HEK293 (cell line): ENCODE data around the gene STOML1.
"Not testable (repeated sequence)": the region's sequence is repeated elsewhere in the genome, so short reads cannot be mapped to it uniquely, and the experiment has no call there.

Experiments
- CTCF ChIA-PET: fragments of 350-600 bp; formaldehyde crosslinking; extraction: SDS; loops from one replicate; lab custom pipeline; 2021; ENCODE audit warnings: antibody characterized with exemption; lab: Yijun Ruan, JAX
- POLR2A ChIA-PET: fragments of 300-600 bp; formaldehyde crosslinking; extraction: SDS; loops from one replicate; lab custom pipeline; 2020; ENCODE audit warnings: antibody characterized with exemption, inconsistent platforms; lab: Yijun Ruan, JAX
- H3K27ac ChIP-seq: fragments of 200-500 bp; sonication (Bioruptor generic); 2 replicates; pipeline ENCODE4 v1.5.1; 2014; ENCODE audit warnings: low read depth, low read length, control low read depth, inconsistent platforms; ENCODE audit errors: extremely low read depth
- H3K36me3 ChIP-seq, 2 experiments: fragments of 200-500 bp in 1 of 2; sonication (Bioruptor generic) in 1 of 2; 1 replicate in 1 of 2; 2 replicates in 1 of 2; pipeline ENCODE4 v1.5.1; 2014 to 2017; ENCODE audit warnings: inconsistent platforms in 2 of 2, low read length in 2 of 2; ENCODE audit not compliant: control insufficient read depth in 2 of 2, insufficient read depth in 1 of 2
- H3K4me1 ChIP-seq: fragments of 200-500 bp; sonication (Bioruptor generic); 2 replicates; pipeline ENCODE4 v1.5.1; 2014; ENCODE audit warnings: mild to moderate bottlenecking, low read length, inconsistent platforms; ENCODE audit not compliant: control insufficient read depth, insufficient read depth
- H3K4me3 ChIP-seq: 2 replicates; pipeline ENCODE4 v1.5.1; 2011; ENCODE audit warnings: low read depth, mild to moderate bottlenecking, control low read depth, low read length, moderate library complexity
- H3K9me3 ChIP-seq: fragments of 200-500 bp; sonication (Bioruptor generic); 2 replicates; pipeline ENCODE4 v1.5.1; 2014; ENCODE audit warnings: low read depth, low read length, inconsistent platforms; ENCODE audit not compliant: control insufficient read depth, insufficient read depth
- CTCF ChIP-seq: fragments of 450-650 bp; formaldehyde crosslinking; IDR thresholded peaks from 2 replicates; pipeline ENCODE4 v1.5.1; 2016; ENCODE audit warnings: missing biosample characterization, missing genetic modification characterization
- GLIS1 ChIP-seq: fragments of 450-650 bp; formaldehyde crosslinking; IDR thresholded peaks from 2 replicates; pipeline ENCODE4 v1.5.1; 2016; ENCODE audit warnings: missing biosample characterization, missing genetic modification characterization
- HOXD13 ChIP-seq: sonication (generic); formaldehyde crosslinking; IDR thresholded peaks from 2 replicates; pipeline ENCODE4 v1.8.0; 2022; ENCODE audit warnings: missing genetic modification reagents, borderline replicate concordance
- INSM2 ChIP-seq: fragments of 450-650 bp; formaldehyde crosslinking; IDR thresholded peaks from 2 replicates; pipeline ENCODE4 v1.5.1; 2016; ENCODE audit warnings: missing biosample characterization, missing genetic modification characterization
- PATZ1 ChIP-seq: fragments of 450-650 bp; formaldehyde crosslinking; IDR thresholded peaks from 2 replicates; pipeline ENCODE4 v1.5.1; 2016; ENCODE audit warnings: missing biosample characterization, missing genetic modification characterization
- PRDM10 ChIP-seq: fragments of 450-650 bp; formaldehyde crosslinking; IDR thresholded peaks from 2 replicates; pipeline ENCODE4 v1.5.1; 2016; ENCODE audit warnings: missing biosample characterization, missing genetic modification characterization
- ZBTB20 ChIP-seq: fragments of 450-650 bp; formaldehyde crosslinking; IDR thresholded peaks from 2 replicates; pipeline ENCODE4 v1.5.1; 2016; ENCODE audit warnings: missing biosample characterization, missing genetic modification characterization
- ZBTB7A ChIP-seq: fragments of 450-650 bp; formaldehyde crosslinking; IDR thresholded peaks from 2 replicates; pipeline ENCODE4 v1.5.1; 2016; ENCODE audit warnings: low read depth, missing biosample characterization, missing genetic modification characterization
- ZFP37 ChIP-seq: fragments of 450-650 bp; formaldehyde crosslinking; IDR thresholded peaks from 2 replicates; pipeline ENCODE4 v1.5.1; 2016; ENCODE audit warnings: missing biosample characterization, missing genetic modification characterization
- ZFP69B ChIP-seq: fragments of 450-650 bp; formaldehyde crosslinking; IDR thresholded peaks from 2 replicates; pipeline ENCODE4 v1.5.1; 2016; ENCODE audit warnings: missing biosample characterization, missing genetic modification characterization
- ZNF223 ChIP-seq: fragments of 450-650 bp; formaldehyde crosslinking; IDR thresholded peaks from 2 replicates; pipeline ENCODE4 v1.5.1; 2016; ENCODE audit warnings: missing biosample characterization, missing genetic modification characterization
- ZNF335 ChIP-seq: fragments of 450-650 bp; formaldehyde crosslinking; conservative IDR thresholded peaks from 2 replicates; pipeline ENCODE4 v1.5.1; 2016; ENCODE audit warnings: missing biosample characterization, missing genetic modification characterization
- ZNF341 ChIP-seq: fragments of 450-650 bp; formaldehyde crosslinking; IDR thresholded peaks from 2 replicates; pipeline ENCODE4; 2016; ENCODE audit warnings: low read depth, missing biosample characterization, missing genetic modification characterization
- ZNF391 ChIP-seq: fragments of 450-650 bp; formaldehyde crosslinking; IDR thresholded peaks from 2 replicates; pipeline ENCODE4 v1.5.1; 2016; ENCODE audit warnings: low read depth, missing biosample characterization, missing genetic modification characterization, borderline replicate concordance
- ZNF521 ChIP-seq: fragments of 450-650 bp; formaldehyde crosslinking; IDR thresholded peaks from 2 replicates; pipeline ENCODE4 v1.5.1; 2017; ENCODE audit warnings: missing biosample characterization, mild to moderate bottlenecking, missing genetic modification characterization
- ZNF529 ChIP-seq: fragments of 450-650 bp; formaldehyde crosslinking; IDR thresholded peaks from 2 replicates; pipeline ENCODE4 v1.5.1; 2017; ENCODE audit warnings: missing genetic modification characterization, missing biosample characterization; ENCODE audit not compliant: insufficient replicate concordance
- ZNF580 ChIP-seq: fragments of 450-650 bp; formaldehyde crosslinking; IDR thresholded peaks from 2 replicates; pipeline ENCODE4 v1.5.1; 2016; ENCODE audit warnings: missing biosample characterization, missing genetic modification characterization
- ZNF629 ChIP-seq: fragments of 450-650 bp; formaldehyde crosslinking; IDR thresholded peaks from 2 replicates; pipeline ENCODE4 v1.5.1; 2017; ENCODE audit warnings: missing biosample characterization, missing genetic modification characterization
- ZNF658 ChIP-seq: fragments of 450-650 bp; formaldehyde crosslinking; IDR thresholded peaks from 2 replicates; pipeline ENCODE4; 2016; ENCODE audit warnings: missing biosample characterization, missing genetic modification characterization
- ZNF677 ChIP-seq: fragments of 450-650 bp; IDR thresholded peaks from 2 replicates; pipeline ENCODE4 v1.5.0; 2018; ENCODE audit warnings: missing biosample characterization, mild to moderate bottlenecking, missing genetic modification characterization, moderate library complexity
- ZNF76 ChIP-seq: fragments of 450-650 bp; formaldehyde crosslinking; IDR thresholded peaks from 2 replicates; pipeline ENCODE4; 2016; ENCODE audit warnings: low read depth, missing biosample characterization, missing genetic modification characterization, borderline replicate concordance
- ZNF785 ChIP-seq: fragments of 450-650 bp; formaldehyde crosslinking; IDR thresholded peaks from 2 replicates; pipeline ENCODE4 v1.5.1; 2016; ENCODE audit warnings: missing biosample characterization, missing genetic modification characterization
- ZNF791 ChIP-seq: fragments of 450-650 bp; formaldehyde crosslinking; IDR thresholded peaks from 2 replicates; pipeline ENCODE4 v1.5.1; 2016; ENCODE audit warnings: missing biosample characterization, missing genetic modification characterization
- ZXDB ChIP-seq: fragments of 450-650 bp; formaldehyde crosslinking; IDR thresholded peaks from 2 replicates; pipeline ENCODE4 v1.5.1; 2016; ENCODE audit warnings: missing biosample characterization, missing genetic modification characterization

The STOML1 gene

GRCh38 chr15:73964736-73965093 lies 27.4 kb downstream of the STOML1 start (continued):
- peak; percentile 55 for TF ChIP-seq PRDM10 (tag by site-specific recombination)
- no peak for TF ChIP-seq ZNF341
- no peak for TF ChIP-seq ZBTB7A
- TF ChIP-seq ZNF785 (tag by site-specific recombination) = 0 out of 2 replicates have a peak, but pooled peaks have one; percentile 44
- peak; percentile 59; the same call in 1 of the 2 replicates for TF ChIP-seq ZNF580
- TF ChIP-seq ZFP69B (tag by site-specific recombination) = 0 out of 2 replicates have a peak, but pooled peaks have one; percentile 42
- TF ChIP-seq ZNF529 (tag by site-specific recombination) = no peak
- TF ChIP-seq PATZ1 (tag by site-specific recombination) = 0 out of 2 replicates have a peak, but pooled peaks have one; percentile 23
- TF ChIP-seq ZXDB (tag by site-specific recombination) = 0 out of 2 replicates have a peak, but pooled peaks have one; percentile 53
- TF ChIP-seq HOXD13 (CRISPR knock-in tag) = no peak
- TF ChIP-seq ZNF76 (tag by site-specific recombination) = no peak; the same call in 1 of the 2 replicates
- peak; percentile 98 for TF ChIP-seq CTCF (tag by site-specific recombination)

DNA sequence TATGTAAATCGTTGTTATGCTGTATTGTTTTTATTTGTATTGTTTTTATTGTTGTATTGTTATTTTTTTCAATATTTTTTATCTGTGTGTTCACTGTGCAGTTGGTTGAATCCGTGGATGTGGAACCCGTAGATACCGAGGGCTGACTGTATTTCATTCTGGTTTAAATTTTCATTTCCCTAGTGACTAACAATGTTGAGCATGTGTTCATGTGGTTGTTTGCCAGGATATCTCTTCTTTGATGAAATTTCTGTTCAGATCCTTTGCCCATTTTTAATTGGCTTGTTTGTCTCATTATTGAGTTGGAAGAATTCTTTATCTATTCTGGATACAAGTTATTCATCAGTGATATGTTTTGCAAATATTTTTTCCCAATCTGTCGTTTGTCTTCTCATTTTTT lies 29.7 kb downstream of the STOML1 start:
- no peaks in the 10 kb centered on the region for H3K36me3 ChIP-seq
- H3K27ac ChIP-seq = no peak overlapping the region
- TF ChIP-seq ZNF658 (tag by site-specific recombination) (no peak), ZFP37 (tag by site-specific recombination) (no peak), ZNF521 (tag by site-specific recombination) (no peak), ZNF223 (tag by site-specific recombination) (no peak), ZNF629 (tag by site-specific recombination) (no peak), GLIS1 (no peak), ZNF677 (tag by site-specific recombination) (no peak), ZBTB20 (tag by site-specific recombination) (no peak), ZNF791 (no peak), INSM2 (tag by site-specific recombination) (no peak), ZNF391 (tag by site-specific recombination) (no peak), ZNF335 (tag by site-specific recombination) (no peak)
- H3K4me3 ChIP-seq = no peak overlapping the region
- peaks cover 3% of the 10 kb centered on the region; the same call in 1 of the 2 replicates for H3K4me1 ChIP-seq
- CTCF ChIA-PET = interaction anchor here (0.6 to 12.8 kb wide), 3 partner anchors 8 to 65 kb away, joined by 3 to 276 read pairs (median 19); no protein-coding TSS in a partner anchor
- POLR2A ChIA-PET = no interaction called here
- H3K9me3 ChIP-seq = no peaks in the 10 kb centered on the region

- H3K9me3 ChIP-seq, H3K4me1 ChIP-seq, H3K4me3 ChIP-seq, H3K36me3 ChIP-seq, POLR2A ChIA-PET, H3K27ac ChIP-seq: not testable (repeated sequence)
- CTCF ChIA-PET = interaction anchor here (1.1 to 14.4 kb wide), 6 partner anchors 8 to 347 kb away, joined by 4 to 276 read pairs (median 7); no protein-coding TSS in a partner anchor
Observed at GRCh38 chr15:73960472-73961070, 31.5 kb downstream of the STOML1 start.
